ENCODE data around the gene GFER. TPM values are rescaled to one million over a fixed set of nuclear protein-coding genes. Genes with fewer than 3 reads are reported as not detected.

Gene GFER
- total RNA-seq, 1 donor = 9.5 TPM

DNA sequence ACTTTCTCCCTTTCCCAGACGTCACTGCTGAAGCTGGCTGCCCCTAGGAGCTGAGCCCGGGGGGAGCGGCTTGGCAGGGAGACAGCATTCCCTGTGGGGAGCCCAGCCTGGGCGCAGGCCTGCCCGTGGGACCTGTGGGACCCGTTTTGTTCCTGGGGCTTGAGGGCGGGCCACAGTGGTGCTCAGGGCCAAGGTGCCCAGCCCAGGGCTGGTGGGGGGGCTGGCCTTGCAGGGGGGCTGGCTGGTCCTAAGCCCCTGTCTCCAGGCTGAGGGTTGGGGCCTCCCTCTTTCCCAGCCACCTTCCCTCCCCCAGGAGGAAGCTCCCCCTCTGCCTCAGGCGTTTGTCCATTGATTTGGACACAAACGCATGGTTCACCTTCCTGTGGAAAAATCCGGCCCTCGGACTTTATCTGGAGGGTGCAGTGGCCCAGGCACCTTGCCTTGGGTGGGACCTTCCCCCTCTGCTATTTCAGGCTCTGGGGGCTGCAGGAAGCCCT, 47.1 kb downstream of the GFER start:
- TF ChIP-seq, protein P1, sequence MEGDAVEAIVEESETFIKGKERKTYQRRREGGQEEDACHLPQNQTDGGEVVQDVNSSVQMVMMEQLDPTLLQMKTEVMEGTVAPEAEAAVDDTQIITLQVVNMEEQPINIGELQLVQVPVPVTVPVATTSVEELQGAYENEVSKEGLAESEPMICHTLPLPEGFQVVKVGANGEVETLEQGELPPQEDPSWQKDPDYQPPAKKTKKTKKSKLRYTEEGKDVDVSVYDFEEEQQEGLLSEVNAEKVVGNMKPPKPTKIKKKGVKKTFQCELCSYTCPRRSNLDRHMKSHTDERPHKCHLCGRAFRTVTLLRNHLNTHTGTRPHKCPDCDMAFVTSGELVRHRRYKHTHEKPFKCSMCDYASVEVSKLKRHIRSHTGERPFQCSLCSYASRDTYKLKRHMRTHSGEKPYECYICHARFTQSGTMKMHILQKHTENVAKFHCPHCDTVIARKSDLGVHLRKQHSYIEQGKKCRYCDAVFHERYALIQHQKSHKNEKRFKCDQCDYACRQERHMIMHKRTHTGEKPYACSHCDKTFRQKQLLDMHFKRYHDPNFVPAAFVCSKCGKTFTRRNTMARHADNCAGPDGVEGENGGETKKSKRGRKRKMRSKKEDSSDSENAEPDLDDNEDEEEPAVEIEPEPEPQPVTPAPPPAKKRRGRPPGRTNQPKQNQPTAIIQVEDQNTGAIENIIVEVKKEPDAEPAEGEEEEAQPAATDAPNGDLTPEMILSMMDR (IDR thresholded peaks at IDR 0.05; ENCODE audit: insufficient read depth, low read depth, low read length) = no peak
- DNase-seq (ENCODE audit: low read depth) = no peak
- H3K4me3 ChIP-seq (ENCODE audit: low read depth, low read length) = no peak overlapping the region

DNA sequence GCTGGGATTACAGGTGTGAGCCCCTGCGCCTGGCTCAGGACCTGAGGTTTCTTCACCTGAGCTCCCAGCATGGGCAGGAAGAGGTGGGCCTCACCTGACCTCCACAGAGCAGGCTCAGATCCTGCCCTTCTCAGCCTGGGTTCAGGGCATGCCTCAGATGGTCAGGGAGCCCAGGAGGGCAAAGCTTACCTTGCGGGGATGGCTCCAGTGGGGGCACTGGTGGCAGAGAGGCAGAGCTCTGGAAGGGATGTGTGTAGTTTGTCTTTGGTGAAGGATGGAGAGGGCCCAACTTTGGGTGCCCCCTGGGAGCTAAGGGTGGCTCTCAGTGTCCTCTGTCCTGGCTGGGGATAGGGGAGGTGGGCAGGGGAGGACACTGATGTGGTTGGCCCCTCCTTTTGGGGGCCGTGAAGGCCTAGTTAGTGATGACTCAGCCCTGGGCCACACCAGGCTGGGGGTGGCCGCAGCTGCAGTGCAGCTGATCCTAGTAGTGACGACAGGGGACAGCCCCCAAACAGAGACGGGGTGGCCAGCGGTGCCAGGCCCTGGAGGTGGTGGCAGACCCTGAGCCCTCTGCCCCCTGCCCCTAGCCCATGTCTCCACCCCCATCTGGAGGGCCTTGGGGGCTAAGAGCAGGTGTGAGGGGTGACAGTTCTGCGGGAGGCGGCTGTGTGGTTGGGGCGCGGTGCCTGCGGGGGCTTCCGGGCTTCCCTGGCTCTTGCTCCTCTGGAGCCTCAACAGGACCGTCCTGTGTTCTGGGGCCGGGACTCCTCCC, 48.5 kb downstream of the GFER start:
- H3K4me3 ChIP-seq (ENCODE audit: low read depth, low read length) = no peak overlapping the region

DNA sequence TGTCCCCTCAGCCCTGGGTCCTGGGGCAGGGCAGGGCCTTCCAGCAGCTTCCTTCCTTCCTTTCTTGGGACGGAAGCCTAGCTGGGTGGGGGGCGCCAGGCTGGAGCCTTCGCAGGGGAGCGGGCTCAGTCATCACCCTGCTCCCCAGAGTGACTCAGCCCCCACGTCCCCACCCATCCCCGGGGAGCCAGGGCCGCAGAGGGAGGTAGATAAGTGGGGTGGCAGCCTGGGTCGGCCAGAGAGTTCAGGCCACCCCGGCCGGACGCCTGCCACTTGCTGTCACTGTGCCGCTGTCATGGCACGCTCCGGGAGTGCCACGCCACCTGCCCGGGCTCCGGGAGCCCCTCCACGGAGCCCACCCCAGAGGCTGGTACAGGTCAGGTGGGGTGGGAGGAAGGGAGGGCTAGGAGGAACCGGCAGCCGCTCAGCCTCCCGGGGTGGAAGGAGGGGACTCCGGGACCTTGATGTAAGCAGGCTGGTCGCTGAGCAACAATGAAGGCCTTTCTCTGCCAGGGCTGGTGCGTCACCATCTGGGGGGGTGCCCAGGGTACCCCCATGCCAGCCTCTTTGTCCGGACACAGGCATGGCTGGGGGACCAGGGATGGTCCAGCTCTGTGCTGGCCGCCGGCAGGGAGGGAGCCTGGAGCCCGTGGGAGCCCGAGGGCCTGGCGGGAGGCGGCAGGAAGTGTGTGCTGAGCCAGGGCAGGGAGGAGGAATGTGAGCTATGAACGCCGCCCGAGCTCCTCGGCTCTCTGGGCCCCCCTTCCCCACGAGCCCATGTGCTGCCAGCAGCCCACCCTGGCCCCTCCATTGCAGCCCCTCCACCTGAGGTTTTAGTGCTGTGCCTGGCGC, 49.3 kb downstream of the GFER start:
- TF ChIP-seq, protein P1 (IDR thresholded peaks at IDR 0.05; ENCODE audit: insufficient read depth, low read depth, low read length) = no peak
- DNase-seq (ENCODE audit: low read depth) = peak; percentile 70
- peak overlapping the region; percentile 41 for H3K4me3 ChIP-seq (ENCODE audit: low read depth, low read length)

More for the DNA sequence above, 48.5 kb downstream of the GFER start:
- DNase-seq (ENCODE audit: low read depth) = peak; percentile 64
- TF ChIP-seq, protein P1 (IDR thresholded peaks at IDR 0.05; ENCODE audit: insufficient read depth, low read depth, low read length) = no peak

DNA sequence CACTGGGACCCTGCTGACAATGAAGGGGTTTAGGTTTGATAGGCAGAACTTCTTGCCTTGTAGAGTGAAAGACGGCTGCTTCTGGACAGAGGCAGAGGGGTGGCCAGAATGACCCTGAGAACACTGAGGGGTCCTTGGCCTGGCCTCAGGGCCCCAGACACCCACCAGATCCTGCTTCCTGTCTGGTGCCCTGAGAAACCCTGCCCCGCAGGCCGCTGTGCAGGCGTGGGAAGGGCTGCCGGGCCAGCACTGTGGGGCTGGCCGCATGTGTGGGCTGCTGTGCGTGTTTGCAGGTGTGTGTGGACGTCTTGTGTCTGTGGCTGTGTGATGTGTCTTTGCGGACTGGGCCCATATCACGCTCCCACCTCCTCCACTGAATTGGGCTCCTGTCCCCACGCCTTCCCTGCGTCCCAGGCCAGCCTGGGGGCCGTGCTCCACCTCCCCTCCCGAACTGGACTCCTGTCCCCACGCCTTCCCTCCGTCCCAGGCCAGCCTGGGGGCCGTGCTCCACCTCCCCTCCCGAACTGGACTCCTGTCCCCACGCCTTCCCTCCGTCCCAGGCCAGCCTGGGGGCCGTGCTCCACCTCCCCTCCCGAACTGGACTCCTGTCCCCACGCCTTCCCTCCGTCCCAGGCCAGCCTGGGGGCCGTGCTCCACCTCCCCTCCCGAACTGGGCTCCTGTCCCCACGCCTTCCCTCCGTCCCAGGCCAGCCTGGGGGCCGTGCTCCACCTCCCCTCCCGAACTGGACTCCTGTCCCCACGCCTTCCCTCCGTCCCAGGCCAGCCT, 50.1 kb downstream of the GFER start:
- DNase-seq (ENCODE audit: low read depth) = peak; percentile 57
- peak overlapping the region; percentile 41 for H3K4me3 ChIP-seq (ENCODE audit: low read depth, low read length)

DNA sequence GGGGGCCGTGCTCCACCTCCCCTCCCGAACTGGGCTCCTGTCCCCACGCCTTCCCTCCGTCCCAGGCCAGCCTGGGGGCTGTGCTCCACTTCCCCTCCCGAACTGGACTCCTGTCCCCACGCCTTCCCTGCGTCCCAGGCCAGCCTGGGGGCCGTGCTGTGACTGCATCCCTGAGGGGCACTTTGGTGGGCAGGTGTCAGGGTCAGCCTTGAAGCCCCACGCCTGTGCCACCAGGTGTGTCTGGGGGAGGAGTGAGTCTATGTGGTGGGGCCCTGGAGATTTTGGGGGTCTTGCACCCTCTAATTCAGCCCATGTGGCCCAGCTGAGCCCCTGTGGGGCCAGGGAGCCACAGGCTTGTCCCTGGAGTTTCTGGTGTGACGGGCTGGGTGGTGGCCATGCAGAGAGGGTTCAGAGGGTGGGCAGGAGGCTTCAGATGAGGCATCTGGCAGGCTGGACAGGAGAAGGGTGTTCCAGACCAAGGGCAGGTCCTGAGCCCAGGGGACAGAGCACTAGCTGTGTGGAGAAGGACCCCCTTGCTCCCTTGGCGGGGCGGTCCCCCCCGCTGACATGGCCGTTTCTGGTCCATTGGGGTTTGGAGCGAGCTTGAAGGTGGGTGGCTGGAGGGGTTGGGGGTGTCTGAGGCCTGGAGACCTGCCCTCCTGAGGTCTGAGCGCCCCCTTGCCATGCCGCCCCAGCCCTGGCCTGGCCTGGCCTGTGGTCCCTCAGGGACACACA, 50.9 kb downstream of the GFER start:
- no peak for DNase-seq (ENCODE audit: low read depth)
- H3K4me3 ChIP-seq (ENCODE audit: low read depth, low read length) = no peak overlapping the region
- TF ChIP-seq, protein P1 (IDR thresholded peaks at IDR 0.05; ENCODE audit: insufficient read depth, low read depth, low read length) = no peak

DNA sequence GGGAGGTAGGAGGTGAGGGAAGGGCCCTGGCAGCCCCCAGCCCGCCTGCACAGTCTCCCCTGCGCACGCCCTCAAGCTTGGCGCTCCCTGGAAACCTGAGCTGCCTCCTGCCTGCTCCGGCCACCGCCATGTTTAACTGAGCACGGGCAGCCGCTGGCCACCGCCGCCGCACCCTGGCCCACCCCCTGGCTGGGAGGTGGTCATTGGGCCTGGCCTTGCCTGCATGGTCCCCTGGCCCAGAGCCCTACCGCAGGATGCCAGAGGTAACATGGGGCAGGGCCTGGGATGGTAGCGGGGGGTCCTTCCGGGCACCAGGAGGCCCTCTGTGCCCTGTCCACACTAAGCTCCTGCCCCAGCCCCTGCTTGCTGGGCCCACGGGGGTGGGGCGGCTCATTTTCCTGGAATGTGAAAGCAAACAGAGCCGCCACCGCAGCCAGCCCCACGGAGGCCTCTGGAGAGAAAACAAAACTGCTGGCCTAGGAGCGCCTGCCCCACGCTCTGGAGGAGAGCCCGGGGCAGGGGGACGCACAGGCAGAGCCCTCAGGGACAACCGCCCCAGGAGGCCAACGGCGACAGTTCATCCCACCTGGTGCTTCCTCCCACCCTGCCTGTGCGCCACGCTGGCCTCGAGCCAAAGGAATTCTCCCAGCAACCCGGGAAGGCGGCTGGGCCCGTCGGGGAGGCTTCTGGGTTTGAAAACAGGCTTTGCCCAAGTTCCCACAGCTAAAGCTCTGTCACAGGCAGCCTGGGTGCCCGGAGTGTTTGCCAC, 51.6 kb downstream of the GFER start:
- peak; percentile 92 for DNase-seq (ENCODE audit: low read depth)
- TF ChIP-seq, protein P1 (IDR thresholded peaks at IDR 0.05; ENCODE audit: insufficient read depth, low read depth, low read length) = no peak
- peak overlapping the region; percentile 27 for H3K4me3 ChIP-seq (ENCODE audit: low read depth, low read length)
